ENCODE results near the gene SMIM10L2A. TPM values are rescaled to one million over a fixed set of nuclear protein-coding genes. Genes with fewer than 3 reads are reported as not detected.

SMIM10L2A gene
- total and polyA plus RNA-seq, 4 experiments from 2014 or later, result 0.06 to 3.1 (median 1.5) TPM

DNA sequence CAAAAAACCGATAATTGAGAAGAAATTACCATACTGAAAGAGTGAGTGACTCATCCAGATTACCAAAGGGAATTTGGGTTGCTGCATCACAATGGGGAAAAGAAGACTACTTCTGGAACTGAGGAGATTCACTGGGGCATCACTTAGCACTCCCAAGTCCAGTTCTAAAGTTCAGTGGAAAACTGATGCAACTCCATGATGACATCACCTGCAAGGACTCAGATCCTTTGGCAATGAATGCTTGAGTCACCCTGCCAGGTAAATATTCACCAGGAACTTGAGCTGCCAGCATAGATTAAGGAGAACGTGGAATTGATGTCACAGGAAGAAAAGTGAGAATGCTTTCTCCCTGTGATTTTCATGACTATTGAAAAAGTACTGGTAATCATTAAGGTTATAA, 32.0 kb upstream of the SMIM10L2A start:
- H3K27ac ChIP-seq (ENCODE audit: low read depth, low read length), result no peak overlapping the region
- Mint-ChIP-seq H3K36me3 (no peaks in the 10 kb centered on the region), H3K27ac (no peak overlapping the region), H3K27me3 (no peaks in the 10 kb centered on the region), H3K4me3 (no peak overlapping the region), H3K4me1 (peaks cover 6 to 11% (median 10%) of the 10 kb centered on the region in 4 donors), H3K9me3 (peaks cover 0 to 4% (median 0%) of the 10 kb centered on the region in 8 donors)
- no peak for DNase-seq
- intact Hi-C loops (cut with micrococcal nuclease), result no loop called here
- ChIA-PET CTCF (ENCODE audit: partially characterized antibody) (no interaction called here), POLR2A (ENCODE audit: partially characterized antibody) (no interaction called here)
- H3K36me3 ChIP-seq (ENCODE audit: insufficient read depth, low read length), result no peaks in the 10 kb centered on the region
- H3K4me3 ChIP-seq (ENCODE audit: low read length in 2 of 2), result no peak overlapping the region
- no peaks in the 10 kb centered on the region for H3K9me3 ChIP-seq (ENCODE audit: control insufficient read depth in 1 of 2, low read length in 2 of 2)
- peaks cover 12% of the 10 kb centered on the region for H3K4me1 ChIP-seq (ENCODE audit: insufficient read depth, low read length)
- no peaks in the 10 kb centered on the region for H3K27me3 ChIP-seq (ENCODE audit: insufficient read depth, low read length)

DNA sequence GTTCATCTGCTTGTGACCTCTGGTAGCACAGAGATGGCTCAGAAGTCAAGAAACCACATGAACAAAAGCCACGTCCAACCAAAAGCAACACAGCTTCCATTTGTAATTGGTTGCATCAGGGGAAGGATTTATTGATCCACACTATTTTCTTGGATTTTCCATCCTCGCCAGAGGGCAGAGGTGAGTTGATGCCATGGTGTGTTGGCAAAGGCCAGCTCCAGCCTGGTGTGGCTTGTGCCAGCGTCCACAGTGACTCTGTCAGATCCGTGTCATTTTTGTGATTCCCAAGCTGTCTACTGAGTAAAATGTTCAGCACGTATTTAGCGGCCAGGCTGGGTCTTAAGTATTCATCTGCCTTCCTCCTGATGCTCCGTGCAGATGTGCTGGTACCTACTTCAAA, 30.0 kb upstream of the SMIM10L2A start:
- Histone ChIP-seq H3K9me3 (ENCODE audit: control insufficient read depth in 1 of 2, low read length in 2 of 2) (no peaks in the 10 kb centered on the region), H3K4me1 (ENCODE audit: insufficient read depth, low read length) (no peaks in the 10 kb centered on the region), H3K4me3 (ENCODE audit: low read length in 2 of 2) (no peak overlapping the region), H3K27ac (ENCODE audit: low read depth, low read length) (no peak overlapping the region), H3K36me3 (ENCODE audit: insufficient read depth, low read length) (no peaks in the 10 kb centered on the region), H3K27me3 (ENCODE audit: insufficient read depth, low read length) (no peaks in the 10 kb centered on the region)
- no peak overlapping the region for H3K4me3 Mint-ChIP-seq
- DNase-seq, result no peak
- peak overlapping the region in 1 of 7 donors; percentile 79 for H3K27ac Mint-ChIP-seq
- intact Hi-C loops (cut with micrococcal nuclease), result no loop called here
- peaks cover 0 to 4% (median 0%) of the 10 kb centered on the region in 8 donors for H3K9me3 Mint-ChIP-seq
- CTCF ChIA-PET (ENCODE audit: partially characterized antibody), result interaction anchor here (0.9 kb wide), 1 partner anchor 11 kb away, joined by 3 read pairs; no protein-coding TSS in a partner anchor
- H3K27me3 Mint-ChIP-seq, result no peaks in the 10 kb centered on the region
- no peaks in the 10 kb centered on the region for H3K36me3 Mint-ChIP-seq
- H3K4me1 Mint-ChIP-seq, result peaks cover 0 to 6% (median 0%) of the 10 kb centered on the region in 4 donors
- POLR2A ChIA-PET (ENCODE audit: partially characterized antibody), result no interaction called here

DNA sequence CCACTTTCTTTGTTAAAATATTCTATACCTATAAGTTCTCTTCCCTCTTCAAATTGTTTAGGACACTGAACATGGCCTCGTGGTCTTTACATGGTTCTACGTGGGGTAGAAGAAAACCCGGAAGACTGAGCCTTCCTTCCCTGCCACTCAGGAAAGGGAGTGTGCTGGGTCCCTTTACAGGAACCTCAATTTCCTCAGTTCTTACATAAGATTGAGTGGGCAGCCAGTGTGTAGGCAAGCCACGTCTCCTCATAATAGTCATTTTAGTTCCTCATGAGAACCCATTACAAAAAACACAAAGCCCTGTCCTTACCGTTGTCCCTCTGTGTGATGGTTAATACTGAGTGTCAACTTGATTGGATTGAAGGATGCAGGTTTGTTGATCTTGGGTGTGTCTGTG, 28.7 kb upstream of the SMIM10L2A start:
- no peaks in the 10 kb centered on the region for H3K27me3 Mint-ChIP-seq
- peaks cover 0 to 6% (median 0%) of the 10 kb centered on the region in 4 donors for H3K4me1 Mint-ChIP-seq
- H3K27ac Mint-ChIP-seq, result no peak overlapping the region

DNA sequence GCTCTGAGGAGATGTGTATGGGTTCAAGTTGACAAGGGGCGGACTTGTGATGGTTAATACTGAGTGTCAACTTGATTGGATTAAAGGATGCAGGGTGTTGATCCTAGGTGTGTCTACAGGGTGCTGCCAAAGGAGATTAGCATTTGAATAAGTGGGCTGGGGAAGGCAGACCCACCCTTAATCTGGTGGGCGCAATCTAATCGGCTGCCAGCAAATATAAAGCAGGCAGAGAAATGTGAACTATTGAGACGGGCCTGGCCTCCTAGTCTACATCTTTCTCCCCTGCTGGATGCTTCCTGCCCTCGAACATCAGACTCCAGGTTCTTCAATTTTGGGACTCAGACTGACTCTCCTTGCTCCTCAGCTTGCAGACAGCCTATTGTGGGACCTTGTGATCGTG, 26.7 kb upstream of the SMIM10L2A start:
- Histone ChIP-seq H3K9me3 (ENCODE audit: control insufficient read depth in 1 of 2, low read length in 2 of 2) (no peaks in the 10 kb centered on the region), H3K4me1 (ENCODE audit: insufficient read depth, low read length) (no peaks in the 10 kb centered on the region), H3K27me3 (ENCODE audit: insufficient read depth, low read length) (no peaks in the 10 kb centered on the region), H3K27ac (ENCODE audit: low read depth, low read length) (no peak overlapping the region), H3K4me3 (ENCODE audit: low read length in 2 of 2) (no peak overlapping the region), H3K36me3 (ENCODE audit: insufficient read depth, low read length) (no peaks in the 10 kb centered on the region)
- intact Hi-C loops (cut with micrococcal nuclease), result no loop called here
- ChIA-PET POLR2A (ENCODE audit: partially characterized antibody) (no interaction called here), CTCF (ENCODE audit: partially characterized antibody) (no interaction called here)
- Mint-ChIP-seq H3K36me3 (no peaks in the 10 kb centered on the region), H3K4me1 (peaks cover 0 to 5% (median 0%) of the 10 kb centered on the region in 4 donors), H3K27ac (no peak overlapping the region), H3K27me3 (no peaks in the 10 kb centered on the region), H3K4me3 (no peak overlapping the region), H3K9me3 (no peaks in the 10 kb centered on the region)
- no peak for DNase-seq

More for the DNA sequence above, 28.7 kb upstream of the SMIM10L2A start:
- Histone ChIP-seq H3K9me3 (ENCODE audit: control insufficient read depth in 1 of 2, low read length in 2 of 2) (no peaks in the 10 kb centered on the region), H3K27me3 (ENCODE audit: insufficient read depth, low read length) (no peaks in the 10 kb centered on the region), H3K27ac (ENCODE audit: low read depth, low read length) (no peak overlapping the region), H3K4me1 (ENCODE audit: insufficient read depth, low read length) (no peaks in the 10 kb centered on the region), H3K36me3 (ENCODE audit: insufficient read depth, low read length) (no peaks in the 10 kb centered on the region), H3K4me3 (ENCODE audit: low read length in 2 of 2) (no peak overlapping the region)
- no peaks in the 10 kb centered on the region for H3K36me3 Mint-ChIP-seq
- ChIA-PET POLR2A (ENCODE audit: partially characterized antibody) (no interaction called here), CTCF (ENCODE audit: partially characterized antibody) (no interaction called here)
- DNase-seq, result no peak
- H3K4me3 Mint-ChIP-seq, result no peak overlapping the region
- intact Hi-C loops (cut with micrococcal nuclease), result no loop called here
- peaks cover 0 to 4% (median 0%) of the 10 kb centered on the region in 8 donors for H3K9me3 Mint-ChIP-seq

DNA sequence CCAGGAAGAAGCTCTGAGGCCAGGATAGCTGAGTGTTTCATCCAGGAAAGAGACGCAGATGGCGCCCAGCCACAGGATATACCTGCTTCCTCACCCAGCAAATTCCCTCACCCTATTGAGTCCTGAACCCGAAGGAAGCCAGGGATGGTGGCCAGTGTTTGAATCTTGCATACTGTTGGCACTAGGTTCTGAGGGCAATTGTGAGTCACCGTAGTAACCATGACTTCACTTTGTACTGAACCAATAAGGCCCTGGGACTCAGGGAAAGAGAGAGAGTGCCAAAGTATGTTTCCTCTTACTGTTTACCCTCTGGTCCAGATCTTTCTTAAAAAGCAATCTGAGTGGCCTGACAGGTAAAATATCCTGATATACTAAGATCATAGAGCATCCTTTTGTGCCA, 25.6 kb upstream of the SMIM10L2A start:
- no peak overlapping the region for H3K4me3 ChIP-seq (ENCODE audit: low read length in 2 of 2)
- no peaks in the 10 kb centered on the region for H3K36me3 Mint-ChIP-seq
- peaks cover 0 to 5% (median 1%) of the 10 kb centered on the region in 4 donors for H3K4me1 Mint-ChIP-seq
- H3K36me3 ChIP-seq (ENCODE audit: insufficient read depth, low read length), result no peaks in the 10 kb centered on the region
- no peak for DNase-seq
- no peaks in the 10 kb centered on the region for H3K4me1 ChIP-seq (ENCODE audit: insufficient read depth, low read length)
- ChIA-PET CTCF (ENCODE audit: partially characterized antibody) (no interaction called here), POLR2A (ENCODE audit: partially characterized antibody) (no interaction called here)
- no peaks in the 10 kb centered on the region for H3K9me3 ChIP-seq (ENCODE audit: control insufficient read depth in 1 of 2, low read length in 2 of 2)
- peak overlapping the region in 1 of 8 donors; percentile 9 for H3K4me3 Mint-ChIP-seq
- peak overlapping the region in 1 of 7 donors; percentile 19 for H3K27ac Mint-ChIP-seq
- intact Hi-C loops (cut with micrococcal nuclease), result no loop called here
- H3K9me3 Mint-ChIP-seq, result no peaks in the 10 kb centered on the region
- H3K27me3 ChIP-seq (ENCODE audit: insufficient read depth, low read length), result no peaks in the 10 kb centered on the region
- no peak overlapping the region for H3K27ac ChIP-seq (ENCODE audit: low read depth, low read length)
- no peaks in the 10 kb centered on the region for H3K27me3 Mint-ChIP-seq

DNA sequence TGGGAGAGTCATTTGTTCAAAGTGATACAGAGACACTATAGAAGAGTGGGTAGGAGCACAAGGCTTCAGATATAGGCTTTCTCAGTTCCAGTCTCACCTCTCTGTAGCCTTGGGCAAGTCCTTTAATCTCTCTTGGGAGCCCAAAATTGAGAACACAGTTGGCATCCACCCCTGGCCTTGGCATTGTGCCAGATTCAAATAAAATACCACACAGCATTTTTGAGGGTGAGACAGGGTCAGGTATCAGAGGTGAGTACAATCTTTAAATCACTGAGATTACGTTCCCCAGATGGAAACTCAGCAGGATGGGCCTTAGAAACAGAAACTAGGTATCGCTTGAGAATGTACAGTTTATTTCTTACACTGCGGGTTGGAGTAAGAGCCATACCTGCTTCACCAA, 25.2 kb upstream of the SMIM10L2A start:
- H3K36me3 ChIP-seq (ENCODE audit: insufficient read depth, low read length), result no peaks in the 10 kb centered on the region
- Mint-ChIP-seq H3K4me3 (peak overlapping the region in 1 of 8 donors; percentile 9), H3K9me3 (no peaks in the 10 kb centered on the region), H3K36me3 (no peaks in the 10 kb centered on the region), H3K27ac (peak overlapping the region in 1 of 7 donors; percentile 30), H3K4me1 (peaks cover 0 to 7% (median 4%) of the 10 kb centered on the region in 4 donors), H3K27me3 (no peaks in the 10 kb centered on the region)
- H3K4me3 ChIP-seq (ENCODE audit: low read length in 2 of 2), result no peak overlapping the region
- ChIA-PET CTCF (ENCODE audit: partially characterized antibody) (no interaction called here), POLR2A (ENCODE audit: partially characterized antibody) (no interaction called here)
- H3K27me3 ChIP-seq (ENCODE audit: insufficient read depth, low read length), result no peaks in the 10 kb centered on the region
- H3K4me1 ChIP-seq (ENCODE audit: insufficient read depth, low read length), result no peaks in the 10 kb centered on the region
- intact Hi-C loops (cut with micrococcal nuclease), result no loop called here
- no peak overlapping the region for H3K27ac ChIP-seq (ENCODE audit: low read depth, low read length)
- H3K9me3 ChIP-seq (ENCODE audit: control insufficient read depth in 1 of 2, low read length in 2 of 2), result no peaks in the 10 kb centered on the region
- DNase-seq, result no peak

DNA sequence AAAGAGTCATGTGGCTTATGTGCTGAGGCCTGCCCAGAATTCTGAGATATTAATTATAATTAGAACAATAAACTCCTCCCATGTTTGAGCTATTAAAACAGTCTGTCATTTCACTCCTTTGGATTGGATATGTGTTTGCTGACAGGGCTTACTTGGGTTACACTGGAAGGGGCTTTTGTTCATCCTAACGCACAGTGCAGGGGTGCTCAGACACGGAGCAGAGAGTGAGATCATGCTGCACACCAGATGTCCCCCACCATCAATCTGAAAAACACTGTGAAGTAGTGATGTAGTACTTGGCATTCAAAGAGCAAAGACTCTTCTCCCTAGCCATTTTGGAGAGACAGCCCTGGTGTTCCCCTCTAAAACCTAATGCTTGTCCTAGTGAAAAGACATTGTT, 24.1 kb upstream of the SMIM10L2A start:
- no peaks in the 10 kb centered on the region for H3K9me3 ChIP-seq (ENCODE audit: control insufficient read depth in 1 of 2, low read length in 2 of 2)
- POLR2A ChIA-PET (ENCODE audit: partially characterized antibody), result no interaction called here
- CTCF ChIA-PET (ENCODE audit: partially characterized antibody), result no interaction called here
- H3K4me3 ChIP-seq (ENCODE audit: low read length in 2 of 2), result no peak overlapping the region
- no peak overlapping the region for H3K27ac Mint-ChIP-seq
- H3K27ac ChIP-seq (ENCODE audit: low read depth, low read length), result no peak overlapping the region
- no peaks in the 10 kb centered on the region for H3K36me3 ChIP-seq (ENCODE audit: insufficient read depth, low read length)
- peaks cover 4 to 14% (median 10%) of the 10 kb centered on the region in 4 donors for H3K4me1 Mint-ChIP-seq
- H3K4me1 ChIP-seq (ENCODE audit: insufficient read depth, low read length), result peaks cover 8% of the 10 kb centered on the region
- no peak for DNase-seq
- H3K4me3 Mint-ChIP-seq, result no peak overlapping the region
- intact Hi-C loops (cut with micrococcal nuclease), result no loop called here
- H3K9me3 Mint-ChIP-seq, result no peaks in the 10 kb centered on the region
- H3K27me3 ChIP-seq (ENCODE audit: insufficient read depth, low read length), result no peaks in the 10 kb centered on the region
- no peaks in the 10 kb centered on the region for H3K27me3 Mint-ChIP-seq
- H3K36me3 Mint-ChIP-seq, result no peaks in the 10 kb centered on the region

DNA sequence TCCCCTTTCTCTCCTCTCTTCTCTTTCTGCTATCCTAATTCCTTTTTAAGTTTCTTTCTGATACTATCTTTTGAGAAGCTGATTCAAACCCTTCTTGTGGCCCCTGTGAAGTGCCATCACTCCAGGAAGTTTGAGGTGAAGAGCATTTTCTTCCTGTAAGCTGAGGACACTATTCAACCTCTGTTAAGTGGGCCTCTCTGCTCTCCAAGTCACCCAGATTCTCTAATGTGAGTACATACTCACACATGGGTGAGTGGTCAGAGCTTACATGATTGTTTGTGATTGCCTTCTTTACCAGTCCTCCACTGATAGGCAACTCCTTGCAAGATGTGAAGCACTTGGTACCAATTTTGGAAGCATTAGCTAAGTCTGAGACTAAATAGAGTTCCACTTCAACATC, 18.4 kb upstream of the SMIM10L2A start:
- DNase-seq, result no peak
- Mint-ChIP-seq H3K4me1 (peaks cover 16 to 30% (median 22%) of the 10 kb centered on the region in 4 donors), H3K36me3 (no peaks in the 10 kb centered on the region), H3K9me3 (no peaks in the 10 kb centered on the region), H3K27me3 (no peaks in the 10 kb centered on the region), H3K27ac (peak overlapping the region in 4 of 7 donors; percentile 0 to 30 (median 10)), H3K4me3 (peak overlapping the region in 5 of 8 donors; percentile 5 to 57 (median 27))
- ChIA-PET CTCF (ENCODE audit: partially characterized antibody) (interaction anchor here (1.3 kb wide), 1 partner anchor 11 kb away, joined by 3 read pairs; no protein-coding TSS in a partner anchor), POLR2A (ENCODE audit: partially characterized antibody) (interaction anchor here (1.1 kb wide), 1 partner anchor 18 kb away, joined by 4 read pairs; the partner anchor contains the start of gene SMIM10L2A)
- no peak overlapping the region for H3K4me3 ChIP-seq (ENCODE audit: low read length in 2 of 2)
- H3K36me3 ChIP-seq (ENCODE audit: insufficient read depth, low read length), result no peaks in the 10 kb centered on the region
- peaks cover 25% of the 10 kb centered on the region for H3K4me1 ChIP-seq (ENCODE audit: insufficient read depth, low read length)
- H3K27me3 ChIP-seq (ENCODE audit: insufficient read depth, low read length), result no peaks in the 10 kb centered on the region
- no peak overlapping the region for H3K27ac ChIP-seq (ENCODE audit: low read depth, low read length)
- intact Hi-C loops (cut with micrococcal nuclease), result no loop called here
- H3K9me3 ChIP-seq (ENCODE audit: control insufficient read depth in 1 of 2, low read length in 2 of 2), result no peaks in the 10 kb centered on the region

Data from CD4-positive, alpha-beta memory T cell (primary cell).